RWPE2 (cell line): ENCODE measurements around the gene FAM184B.

ENCODE experiments used
- ATAC-seq: fragments of 200-7000 bp; cut with Tn5 transposase; 3 replicates; pipeline ENCODE4 v1.9.1; 2021; ENCODE audit warnings: low read depth
- DNase-seq: peaks from one replicate; pipeline ENCODE4 v3.0.0-alpha.2; 2020; ENCODE audit warnings: low spot score
- H3K27ac ChIP-seq: fragments of 450-650 bp; 2 replicates; pipeline ENCODE4 v1.5.1; 2017; ENCODE audit warnings: mild to moderate bottlenecking; ENCODE audit not compliant: poor library complexity, severe bottlenecking
- H3K27me3 ChIP-seq: fragments of 250-450 bp; sonication (Bioruptor Pico); 2 replicates; pipeline ENCODE4 v1.5.1; 2021; ENCODE audit warnings: mild to moderate bottlenecking, moderate library complexity; ENCODE audit not compliant: insufficient read depth, poor library complexity, severe bottlenecking
- H3K36me3 ChIP-seq: fragments of 250-450 bp; sonication (Bioruptor Pico); 2 replicates; pipeline ENCODE4 v1.5.1; 2020; ENCODE audit warnings: low read depth, mild to moderate bottlenecking, moderate library complexity
- H3K4me1 ChIP-seq: fragments of 250-450 bp; sonication (Bioruptor Pico); 2 replicates; pipeline ENCODE4 v1.5.1; 2021; ENCODE audit warnings: mild to moderate bottlenecking, moderate library complexity; ENCODE audit not compliant: insufficient read depth, poor library complexity, severe bottlenecking
- H3K4me3 ChIP-seq: fragments of 250-450 bp; sonication (Bioruptor Pico); 2 replicates; pipeline ENCODE4 v1.5.1; 2021; ENCODE audit warnings: mild to moderate bottlenecking, moderate library complexity; ENCODE audit not compliant: severe bottlenecking
- H3K9me3 ChIP-seq: fragments of 250-450 bp; sonication (Bioruptor Pico); 2 replicates; pipeline ENCODE4 v1.5.1; 2021; ENCODE audit warnings: mild to moderate bottlenecking, moderate library complexity; ENCODE audit not compliant: severe bottlenecking
- CTCF ChIP-seq: fragments of 450-650 bp; IDR thresholded peaks from one replicate; pipeline ENCODE4 v1.5.1; 2017; ENCODE audit warnings: mild to moderate bottlenecking, moderate library complexity; ENCODE audit not compliant: poor library complexity, severe bottlenecking

FAM184B gene

GRCh38 chr4:17809667-17810066 lies 28.2 kb upstream of the FAM184B start:
- Histone ChIP-seq H3K27ac (peak overlapping the region; percentile 65), H3K36me3 (peaks cover 62% of the 10 kb centered on the region), H3K4me3 (peak overlapping the region; percentile 74), H3K27me3 (no peaks in the 10 kb centered on the region), H3K9me3 (no peaks in the 10 kb centered on the region), H3K4me1 (peaks cover 30% of the 10 kb centered on the region)
- no peak for DNase-seq
- no peak for ATAC-seq
- no peak for TF ChIP-seq CTCF

- no peak for TF ChIP-seq CTCF
- H3K27ac ChIP-seq: no peak overlapping the region
Observed at GRCh38 chr4:17807446-17807845, 26.0 kb upstream of the FAM184B start.

GRCh38 chr4:17805580-17806155 lies 24.2 kb upstream of the FAM184B start:
- peaks cover 20% of the 10 kb centered on the region for H3K4me1 ChIP-seq
- H3K27ac ChIP-seq: no peak overlapping the region
- H3K9me3 ChIP-seq: no peaks in the 10 kb centered on the region
- no peak for DNase-seq
- no peak for TF ChIP-seq CTCF
- no peak for ATAC-seq
- H3K36me3 ChIP-seq: peaks cover 75% of the 10 kb centered on the region
- H3K4me3 ChIP-seq: no peak overlapping the region
- H3K27me3 ChIP-seq: no peaks in the 10 kb centered on the region

More at GRCh38 chr4:17807446-17807845, 26.0 kb upstream of the FAM184B start:
- no peak for DNase-seq
- Histone ChIP-seq H3K36me3 (peaks cover 62% of the 10 kb centered on the region), H3K27me3 (no peaks in the 10 kb centered on the region), H3K9me3 (no peaks in the 10 kb centered on the region), H3K4me1 (peaks cover 20% of the 10 kb centered on the region), H3K4me3 (peak overlapping the region; percentile 5)
- ATAC-seq: no peak

- TF ChIP-seq CTCF: no peak
- H3K4me3 ChIP-seq: no peak overlapping the region
- peaks cover 45% of the 10 kb centered on the region for H3K36me3 ChIP-seq
- H3K9me3 ChIP-seq: no peaks in the 10 kb centered on the region
- no peak for ATAC-seq
- no peak overlapping the region for H3K27ac ChIP-seq
- no peaks in the 10 kb centered on the region for H3K27me3 ChIP-seq
- DNase-seq: no peak
- no peaks in the 10 kb centered on the region for H3K4me1 ChIP-seq
Observed at GRCh38 chr4:17797808-17798207, 16.4 kb upstream of the FAM184B start.

- H3K9me3 ChIP-seq: no peaks in the 10 kb centered on the region
- ATAC-seq (no peak), DNase-seq (no peak)
- no peak for TF ChIP-seq CTCF
- H3K4me1 ChIP-seq: no peaks in the 10 kb centered on the region
- peaks cover 28% of the 10 kb centered on the region for H3K36me3 ChIP-seq
- H3K27me3 ChIP-seq: no peaks in the 10 kb centered on the region
- H3K4me3 ChIP-seq: no peak overlapping the region
- no peak overlapping the region for H3K27ac ChIP-seq
Observed at GRCh38 chr4:17794730-17795129, 13.3 kb upstream of the FAM184B start.
